Lung (tissue), 12 donors: ENCODE measurements around the gene SLC33A1. TPM values are rescaled to one million over a fixed set of nuclear protein-coding genes. Genes with fewer than 3 reads are reported as not detected.
A peak's percentile ranks its signal among the peaks of the same experiment; 100 is the strongest.

Experiments used
- ATAC-seq: fragments of 200-7000 bp; cut with Tn5 transposase; one replicate; pipeline ENCODE4 v1.9.1; 2020; ENCODE audit warnings: moderate number of reproducible peaks; ENCODE audit not compliant: insufficient read depth, low FRiP score
- DNase-seq, 3 donors: peaks; one replicate each; pipeline ENCODE4 v3.0.0-alpha.2; 2013 to 2017
- H3K27ac ChIP-seq, 2 donors: one replicate each; pipeline ENCODE4 v1.5.1; 2013; ENCODE audit warnings: mild to moderate bottlenecking in 2 of 2, moderate library complexity in 2 of 2, control low read depth in 1 of 2, inconsistent platforms in 1 of 2, low read depth in 1 of 2, low read length in 1 of 2
- H3K27me3 ChIP-seq, 3 donors: one replicate each; pipeline ENCODE4 v1.5.1; 2013; ENCODE audit warnings: low read length in 2 of 3; ENCODE audit not compliant: control insufficient read depth in 3 of 3, insufficient read depth in 3 of 3
- H3K36me3 ChIP-seq, 4 donors: one replicate each; pipeline ENCODE4 v1.5.1; 2013; ENCODE audit warnings: low read length in 4 of 4, mild to moderate bottlenecking in 1 of 4, moderate library complexity in 1 of 4; ENCODE audit not compliant: control insufficient read depth in 4 of 4, insufficient read depth in 4 of 4
- H3K4me1 ChIP-seq, 5 donors: one replicate each; pipeline ENCODE4 v1.5.1; 2013; ENCODE audit warnings: low read length in 5 of 5, mild to moderate bottlenecking in 2 of 5, moderate library complexity in 1 of 5; ENCODE audit not compliant: control insufficient read depth in 5 of 5, insufficient read depth in 5 of 5
- H3K4me3 ChIP-seq: one replicate; pipeline ENCODE4 v1.5.1; 2013; ENCODE audit warnings: mild to moderate bottlenecking, control low read depth, moderate library complexity
- H3K9ac ChIP-seq, 2 donors: one replicate each; pipeline ENCODE4 v1.5.1; 2013; ENCODE audit warnings: low read length in 2 of 2, control low read depth in 1 of 2; ENCODE audit not compliant: insufficient read depth in 1 of 2
- H3K9me3 ChIP-seq, 4 donors: one replicate each; pipeline ENCODE4 v1.5.1; 2013; ENCODE audit warnings: low read length in 3 of 4, mild to moderate bottlenecking in 1 of 4, moderate library complexity in 1 of 4; ENCODE audit not compliant: control insufficient read depth in 4 of 4, insufficient read depth in 3 of 4
- CTCF ChIP-seq: IDR thresholded peaks from 2 replicates; pipeline ENCODE4 v1.5.1; 2012; ENCODE audit warnings: mild to moderate bottlenecking; ENCODE audit errors: control extremely low read depth, extremely low read depth
- WGBS, 2 donors: extraction: QIAGEN DNeasy Blood & Tissue Kit; methylation state at CpG; one replicate each; pipeline ENCODE4 v1.1.7; 2013; 5-methylcytosine and 5-hydroxymethylcytosine counted together
- polyA plus RNA-seq, 2 donors: library from polyadenylated mRNA; stranded (reverse); fragments of 200-250 nt; gene quantifications; one replicate each; pipeline ENCODE4 v1.2.1, GENCODE V29; 2013
- total RNA-seq, 2 donors: library from RNA; depleted of rRNA in 1 of 2; stranded (reverse); fragments of >200 nt in 1 of 2; gene quantifications; one replicate each; pipeline ENCODE4 v1.2.1, GENCODE V29; 2014 to 2021
- donor health status: control.
- donor health status: control.
- donor health status: Bipolar disorder and iron deficiency.
- donor health status: healthy.
- donor health status: DM: yes; HTN: yes; CAD: no.

Gene SLC33A1
- total and polyA plus RNA-seq, 4 donors, result 12.0 to 40.2 (median 29.5) TPM

GRCh38 chr3:155780291-155780690 is 73.9 kb downstream of the SLC33A1 start:
- Histone ChIP-seq H3K36me3 (peaks cover 0 to 4% (median 2%) of the 10 kb centered on the region in 4 donors), H3K27me3 (no peaks in the 10 kb centered on the region), H3K9me3 (peaks cover 0 to 3% (median 3%) of the 10 kb centered on the region in 4 donors), H3K4me3 (no peak overlapping the region), H3K27ac (no peak overlapping the region), H3K9ac (no peak overlapping the region), H3K4me1 (no peaks in the 10 kb centered on the region)
- DNase-seq (no peak), ATAC-seq (no peak)
- no peak for TF ChIP-seq CTCF

GRCh38 chr3:155778462-155778861 is 75.8 kb downstream of the SLC33A1 start:
- no peak for ATAC-seq
- no peaks in the 10 kb centered on the region for H3K27me3 ChIP-seq
- peaks cover 0 to 9% (median 0%) of the 10 kb centered on the region in 5 donors for H3K4me1 ChIP-seq
- no peak for DNase-seq
- no peak overlapping the region for H3K27ac ChIP-seq
- peaks cover 0 to 7% (median 3%) of the 10 kb centered on the region in 4 donors for H3K36me3 ChIP-seq
- H3K9me3 ChIP-seq, result peaks cover 0 to 3% (median 3%) of the 10 kb centered on the region in 4 donors
- no peak overlapping the region for H3K4me3 ChIP-seq
- H3K9ac ChIP-seq, result no peak overlapping the region
- no peak for TF ChIP-seq CTCF

DNA sequence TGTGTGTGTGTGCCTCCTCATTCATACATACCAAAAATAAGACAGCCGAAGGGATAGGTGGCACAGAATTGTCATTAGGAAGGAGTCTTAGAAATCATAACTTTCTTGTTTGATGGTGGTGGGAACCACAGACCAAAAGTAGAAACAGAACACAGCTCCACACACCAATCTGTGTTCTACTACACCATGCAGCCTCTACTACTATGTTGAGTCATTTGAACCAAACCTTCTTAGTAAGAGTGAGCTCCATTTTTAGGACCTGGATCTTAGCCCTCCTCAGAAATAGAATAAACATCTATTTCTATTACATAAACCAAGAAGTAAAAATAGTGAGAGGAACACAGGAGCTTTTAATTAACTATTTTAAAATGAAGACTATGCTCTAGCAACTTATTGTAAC is 81.4 kb downstream of the SLC33A1 start:
- no peak for ATAC-seq

More for the DNA sequence above, 81.4 kb downstream of the SLC33A1 start:
- DNase-seq, result peak in 1 of 3 donors; percentile 30
- Histone ChIP-seq H3K4me3 (no peak overlapping the region), H3K36me3 (peaks cover 3 to 11% (median 6%) of the 10 kb centered on the region in 4 donors), H3K9ac (no peak overlapping the region), H3K27ac (no peak overlapping the region), H3K27me3 (no peaks in the 10 kb centered on the region), H3K4me1 (peaks cover 0 to 17% (median 0%) of the 10 kb centered on the region in 5 donors), H3K9me3 (peaks cover 0 to 7% (median 0%) of the 10 kb centered on the region in 4 donors)
- 90 to 91% methylated on average over 1 of the region's 1 CpG for WGBS, 2 donors
- TF ChIP-seq CTCF, result no peak
